ENCODE measurements around the gene GNAL.
"Not testable (repeated sequence)": the region's sequence is repeated elsewhere in the genome, so short reads cannot be mapped to it uniquely, and the experiment has no call there.

The GNAL gene

GRCh38 chr18:11854554-11854953, 165.5 kb downstream of the GNAL start:
- DNase-seq: not testable (repeated sequence)

- no peak for DNase-seq
Observed at GRCh38 chr18:11857177-11857887, 168.3 kb downstream of the GNAL start.

- no peak for DNase-seq
Observed at GRCh38 chr18:11859282-11859830, 170.3 kb downstream of the GNAL start.

DNA sequence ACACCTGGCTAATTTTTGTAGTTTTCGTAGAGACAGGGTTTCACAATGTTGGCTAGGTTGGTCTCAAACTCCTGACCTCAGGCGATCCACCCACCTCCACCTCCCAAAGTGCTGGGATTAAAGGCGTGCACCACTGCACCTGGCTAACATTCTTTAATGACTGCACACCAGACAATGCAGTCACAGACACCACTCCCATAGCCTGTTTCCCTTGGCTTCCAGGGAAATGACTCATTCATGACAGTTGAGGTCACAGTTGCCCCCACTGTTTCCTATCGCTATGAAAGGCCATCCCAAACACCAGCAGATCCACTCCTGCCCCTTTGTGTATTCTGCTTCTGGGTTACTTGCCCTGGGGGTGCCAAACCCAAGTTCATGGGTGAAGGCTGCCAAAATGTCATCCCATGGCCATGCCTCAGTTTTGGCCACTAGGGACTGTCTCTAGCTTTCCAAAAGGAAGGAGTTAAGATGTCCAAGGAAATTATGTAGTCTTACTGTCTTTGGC, 170.9 kb downstream of the GNAL start:
- no peak for DNase-seq

DNA sequence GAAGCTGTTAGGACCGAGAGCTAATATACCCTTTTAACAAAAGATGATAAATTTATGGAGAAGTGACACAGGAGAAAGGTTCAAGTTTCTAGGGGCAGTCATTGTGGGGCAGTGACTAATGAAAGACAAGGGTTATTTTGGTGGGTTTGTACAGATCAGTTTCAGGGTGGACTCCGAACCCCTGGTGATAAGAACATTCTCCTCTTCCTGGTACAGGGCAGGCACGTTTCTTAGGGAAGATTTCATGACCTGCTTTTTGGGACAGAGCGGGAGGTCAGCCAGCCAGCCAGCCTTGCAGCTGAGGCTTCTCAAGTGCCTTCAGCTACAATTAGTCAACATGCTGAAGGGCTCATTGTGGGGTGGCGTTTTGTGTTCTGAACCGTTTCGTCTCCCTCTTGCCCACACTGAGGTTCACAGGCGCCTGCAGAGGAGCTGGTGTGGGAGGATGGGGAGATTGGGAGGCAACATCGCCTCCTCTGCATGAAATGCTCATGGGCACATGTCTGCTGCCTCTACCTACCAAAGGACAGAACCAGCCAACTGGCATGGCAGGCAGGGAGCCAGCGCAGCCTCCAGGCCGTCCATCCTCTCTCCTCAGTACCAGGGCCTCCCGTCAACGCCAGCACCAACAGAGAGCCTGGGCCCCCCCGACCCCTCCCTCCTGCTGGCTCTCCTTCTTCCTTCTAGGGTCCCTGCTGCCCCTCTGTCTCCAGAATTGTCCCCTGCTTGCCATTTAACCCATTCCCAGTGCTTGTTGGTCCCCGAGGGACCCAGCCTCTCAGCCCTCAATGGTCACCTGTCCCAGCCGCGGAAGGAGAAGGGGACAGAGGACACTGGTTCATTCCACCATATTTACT, 171.8 kb downstream of the GNAL start:
- DNase-seq: no peak

- DNase-seq: no peak
Observed at GRCh38 chr18:11861583-11862288, 172.7 kb downstream of the GNAL start.

DNA sequence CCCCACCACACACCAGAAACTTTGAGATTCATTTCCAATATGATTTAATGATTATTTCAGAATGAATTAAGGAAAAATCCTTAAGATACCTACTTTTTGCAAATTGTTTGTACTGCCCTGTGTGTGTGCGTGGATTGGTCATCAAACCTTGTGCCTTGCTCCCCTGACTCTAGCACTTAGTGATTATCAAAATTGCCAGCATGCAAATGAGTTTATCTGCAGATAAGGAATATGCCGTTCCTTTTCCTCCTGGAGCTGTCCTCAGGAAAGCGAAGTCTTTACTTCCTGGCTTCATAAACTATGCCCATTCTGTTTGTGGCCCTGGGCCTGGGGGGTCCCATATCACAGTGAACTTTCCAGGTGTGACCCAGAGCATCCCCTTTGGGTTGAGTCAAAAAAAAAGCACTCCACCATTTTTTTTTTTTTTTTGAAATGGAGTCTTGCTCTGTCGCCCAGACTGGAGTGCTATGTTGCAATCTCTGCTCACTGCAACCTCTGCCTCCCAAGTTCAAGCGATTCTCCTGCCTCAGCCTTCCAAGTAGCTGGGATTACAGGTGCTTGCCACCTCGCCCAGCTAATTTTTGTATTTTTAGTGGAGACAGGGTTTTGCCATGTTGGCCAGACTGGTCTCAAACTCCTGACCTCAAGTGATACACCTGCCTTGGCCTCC, 173.5 kb downstream of the GNAL start:
- no peak for DNase-seq

GRCh38 chr18:11864471-11864870, 175.4 kb downstream of the GNAL start:
- DNase-seq: no peak

GRCh38 chr18:11865071-11865470, 176.0 kb downstream of the GNAL start:
- DNase-seq: no peak

DNA sequence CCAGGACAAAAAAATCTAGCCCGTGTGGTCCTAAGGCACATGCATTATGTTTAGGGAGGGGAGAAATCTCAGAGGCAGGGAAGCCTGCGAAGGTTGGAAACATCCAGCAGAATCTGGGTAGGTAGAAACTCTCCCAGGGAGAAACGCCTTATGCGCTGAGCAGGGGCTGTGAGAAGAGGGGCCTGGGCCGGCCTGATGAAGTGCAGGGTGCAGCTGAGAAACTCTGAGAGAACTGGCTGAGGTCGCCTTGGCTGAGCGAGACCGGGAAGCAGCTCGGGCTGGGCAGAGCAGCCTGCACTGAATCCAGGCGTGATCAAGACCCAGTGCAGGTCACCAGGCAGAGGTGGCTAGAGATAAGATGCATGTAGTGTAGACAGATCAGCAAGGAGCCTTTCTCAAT, 177.3 kb downstream of the GNAL start:
- no peak for DNase-seq

- no peak for DNase-seq
Observed at GRCh38 chr18:11866764-11867163, 177.7 kb downstream of the GNAL start.

DNA sequence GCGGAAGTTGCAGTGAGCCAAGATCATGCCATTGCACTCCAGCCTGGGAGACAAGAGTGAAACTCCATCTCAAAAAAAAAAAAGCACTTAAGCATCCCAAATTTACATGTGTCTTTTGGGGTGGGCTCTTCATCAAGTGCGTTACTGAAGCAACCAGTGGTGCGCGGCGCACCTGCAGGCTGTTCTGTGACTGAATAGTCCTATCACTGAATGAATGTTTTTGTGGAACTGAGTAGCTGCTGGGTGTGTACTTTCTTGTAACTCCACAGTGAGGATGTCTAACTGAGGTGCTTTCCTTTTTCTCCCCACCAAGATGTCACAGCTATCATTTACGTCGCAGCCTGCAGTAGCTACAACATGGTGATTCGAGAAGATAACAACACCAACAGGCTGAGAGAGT, 179.2 kb downstream of the GNAL start:
- no peak for DNase-seq

DNA sequence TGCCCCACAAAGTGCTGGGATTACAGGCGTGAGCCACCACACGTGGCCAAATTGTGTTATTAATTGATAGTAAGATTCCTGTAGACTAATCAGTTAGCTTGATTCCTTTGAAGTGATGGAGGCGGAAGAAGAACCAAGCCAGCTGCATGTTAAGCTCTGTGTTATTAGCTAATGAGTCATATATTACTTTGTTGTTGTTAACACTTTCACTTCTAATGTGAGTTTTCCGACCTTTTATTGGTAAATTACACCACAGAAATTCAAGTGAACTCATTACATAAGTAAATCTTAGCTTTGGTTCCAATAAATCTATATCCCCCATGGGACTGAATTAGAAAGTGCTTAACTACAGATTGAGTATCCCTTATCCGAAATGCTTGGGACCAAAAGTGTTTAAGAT, 182.4 kb downstream of the GNAL start:
- DNase-seq: no peak

GRCh38 chr18:11872479-11873136, 183.5 kb downstream of the GNAL start:
- no peak for DNase-seq

GRCh38 chr18:11873670-11874340, 184.7 kb downstream of the GNAL start:
- DNase-seq: no peak

DNA sequence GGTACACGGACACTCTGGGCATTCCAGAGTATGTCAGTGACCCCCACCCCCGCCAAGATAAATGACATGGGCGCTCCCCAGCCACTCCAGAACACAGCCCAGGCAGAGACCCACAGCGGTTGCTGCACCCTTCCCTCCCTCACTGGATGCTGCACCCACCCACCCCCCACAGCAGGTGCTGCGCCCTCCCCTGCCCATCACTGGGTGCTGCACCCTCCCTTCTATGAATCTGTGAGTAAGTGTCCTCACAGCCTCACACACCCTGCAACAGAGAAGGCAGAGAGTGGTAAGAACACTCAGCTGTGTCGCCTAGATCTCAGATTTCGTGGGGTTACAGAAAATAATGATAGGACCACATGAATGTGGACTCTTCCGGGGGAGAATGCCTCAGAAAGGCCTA, 185.6 kb downstream of the GNAL start:
- DNase-seq: no peak

DNA sequence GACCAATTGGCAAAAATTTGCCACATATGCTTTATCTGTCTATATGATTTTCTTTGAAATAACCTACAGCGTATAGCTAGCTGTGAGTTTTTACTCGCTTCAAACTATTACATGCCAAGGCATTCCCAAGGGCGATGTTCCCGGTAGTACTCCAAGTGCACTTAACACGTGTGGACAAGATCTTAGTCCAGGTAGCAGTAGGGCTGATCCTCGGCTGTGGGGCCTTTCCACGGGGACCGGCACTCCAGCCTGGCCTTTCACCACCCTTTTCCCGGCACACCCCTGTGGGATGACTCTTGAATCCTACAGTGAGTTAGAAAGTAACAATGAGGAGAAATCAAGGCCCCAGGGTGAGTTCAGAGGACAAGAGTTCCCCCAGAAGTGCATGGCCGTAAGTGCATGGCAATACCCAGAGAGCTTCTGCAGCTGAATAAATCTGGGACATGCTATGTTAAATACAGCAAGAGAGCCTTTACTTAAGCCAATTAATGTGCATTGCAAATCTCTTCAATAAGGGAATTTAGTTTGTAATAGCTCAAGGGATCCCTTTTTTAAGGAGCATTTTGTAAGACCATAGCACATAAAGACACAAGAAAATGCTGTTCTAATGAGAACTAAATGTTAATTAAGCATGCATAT, 188.6 kb downstream of the GNAL start:
- DNase-seq: no peak

DNA sequence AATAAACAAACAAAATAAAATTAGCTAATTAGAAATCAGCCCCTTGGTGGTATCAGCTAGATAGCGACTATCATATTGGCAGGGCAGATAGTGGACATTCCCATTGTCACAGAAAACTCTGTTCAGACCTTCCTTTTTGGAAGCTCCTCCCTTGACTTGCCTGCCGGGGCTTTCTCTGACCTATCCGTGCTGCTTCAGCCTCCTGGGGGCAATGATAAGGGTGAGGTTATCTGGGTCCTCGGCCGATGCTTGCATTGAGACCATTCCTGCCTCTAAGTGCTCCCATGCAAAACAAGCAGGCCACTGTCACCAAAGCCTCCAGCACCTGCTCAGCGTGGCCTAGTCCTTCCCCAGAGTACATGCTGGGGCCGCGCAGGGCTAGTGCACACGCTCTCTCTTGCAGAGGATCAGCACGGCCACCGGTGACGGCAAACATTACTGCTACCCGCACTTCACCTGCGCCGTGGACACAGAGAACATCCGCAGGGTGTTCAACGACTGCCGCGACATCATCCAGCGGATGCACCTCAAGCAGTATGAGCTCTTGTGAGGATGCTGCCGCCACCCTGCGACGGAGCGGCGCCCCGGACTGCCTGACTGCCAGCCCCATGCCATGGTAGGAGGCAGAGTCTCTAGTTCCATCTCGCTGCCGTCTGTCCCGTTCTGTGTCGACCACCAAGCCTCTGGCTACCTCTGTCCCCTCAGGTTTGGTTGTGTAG, 191.7 kb downstream of the GNAL start:
- DNase-seq: no peak

DNA sequence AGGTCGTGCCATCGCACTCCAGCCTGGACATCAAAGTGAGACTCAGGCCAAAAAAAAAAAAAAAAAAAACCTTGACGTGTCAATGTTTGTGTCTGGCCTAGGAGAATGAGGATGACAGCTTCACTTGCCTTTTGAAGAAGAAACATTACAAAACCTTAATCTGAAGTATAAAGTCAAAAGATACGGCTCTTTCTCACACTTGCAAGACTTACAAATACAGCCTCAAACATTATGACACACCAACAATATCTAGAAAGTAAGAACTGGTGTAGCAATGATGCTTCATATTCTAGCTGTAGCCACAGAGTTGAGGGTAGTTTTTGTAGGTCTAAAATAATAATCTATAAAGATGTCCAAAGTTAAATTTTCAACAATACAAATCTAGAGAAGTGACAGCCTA, 193.6 kb downstream of the GNAL start:
- no peak for DNase-seq

DNA sequence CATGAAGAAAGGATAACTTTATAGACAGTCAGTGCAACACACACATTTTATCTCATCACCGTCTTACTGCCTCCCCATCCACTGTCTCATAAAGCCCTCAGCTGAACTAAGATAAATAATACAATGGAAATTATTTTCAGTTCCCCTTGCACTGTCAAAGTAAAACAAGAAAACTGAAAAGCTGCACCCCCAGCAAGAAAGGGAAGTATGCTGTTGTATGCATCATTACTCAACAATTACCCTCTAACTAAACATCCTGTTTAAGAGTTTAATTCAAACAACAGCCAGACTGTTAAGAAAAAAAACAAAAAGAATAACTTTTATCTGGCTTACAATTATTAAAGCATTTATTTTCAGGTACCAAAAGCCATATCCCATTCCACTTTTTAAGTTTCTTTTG, 194.1 kb downstream of the GNAL start:
- DNase-seq: no peak
